ENCODE results near the gene TMEM33. TPM values are rescaled to one million over a fixed set of nuclear protein-coding genes. Genes with fewer than 3 reads are reported as not detected.

Gene TMEM33
- total and polyA plus RNA-seq, 4 donors: 20.8 to 49.0 (median 31.7) TPM

GRCh38 chr4:41985151-41985550 lies 49.9 kb downstream of the TMEM33 start:
- Histone ChIP-seq H3K4me1 (ENCODE audit: control insufficient read depth in 4 of 4, insufficient read depth in 4 of 4, low read length in 3 of 4) (peaks cover 0 to 8% (median 4%) of the 10 kb centered on the region in 4 donors), H3K36me3 (ENCODE audit: control insufficient read depth in 4 of 4, insufficient read depth in 3 of 4, low read depth in 1 of 4, low read length in 3 of 4) (no peaks in the 10 kb centered on the region), H3K9me3 (ENCODE audit: control insufficient read depth in 4 of 4, low read length in 3 of 4) (no peaks in the 10 kb centered on the region), H3K27ac (ENCODE audit: low read depth in 1 of 2, low read length in 2 of 2) (no peak overlapping the region), H3K9ac (ENCODE audit: low read depth in 1 of 2, low read length in 2 of 2) (no peak overlapping the region), H3K4me3 (ENCODE audit: low read depth in 1 of 3, low read length in 3 of 3) (no peak overlapping the region), H3K27me3 (ENCODE audit: control insufficient read depth in 4 of 4, insufficient read depth in 4 of 4, low read length in 3 of 4) (no peaks in the 10 kb centered on the region)
- DNase-seq (ENCODE audit: low spot score): no peak
- 59% methylated on average over 1 of the region's 1 CpG for WGBS
- no peak for TF ChIP-seq GABPA (IDR thresholded peaks at IDR 0.05 in 1 of 2, conservative IDR thresholded peaks at IDR 0.05 in 1 of 2)
- TF ChIP-seq CTCF (IDR thresholded peaks at IDR 0.05; ENCODE audit: low read depth, low read length, missing input control): no peak
- TF ChIP-seq HNF4A (conservative IDR thresholded peaks at IDR 0.05): no peak
- no peak for TF ChIP-seq ATF3 (IDR thresholded peaks at IDR 0.05)
- no peak for TF ChIP-seq RXRA (IDR thresholded peaks at IDR 0.05)
- no peak for TF ChIP-seq SP1 (IDR thresholded peaks at IDR 0.05)
- TF ChIP-seq YY1 (IDR thresholded peaks at IDR 0.05): no peak
- no peak for TF ChIP-seq TAF1 (conservative IDR thresholded peaks at IDR 0.05)
- TF ChIP-seq NR2F2 (IDR thresholded peaks at IDR 0.05): no peak
- TF ChIP-seq, protein P1, sequence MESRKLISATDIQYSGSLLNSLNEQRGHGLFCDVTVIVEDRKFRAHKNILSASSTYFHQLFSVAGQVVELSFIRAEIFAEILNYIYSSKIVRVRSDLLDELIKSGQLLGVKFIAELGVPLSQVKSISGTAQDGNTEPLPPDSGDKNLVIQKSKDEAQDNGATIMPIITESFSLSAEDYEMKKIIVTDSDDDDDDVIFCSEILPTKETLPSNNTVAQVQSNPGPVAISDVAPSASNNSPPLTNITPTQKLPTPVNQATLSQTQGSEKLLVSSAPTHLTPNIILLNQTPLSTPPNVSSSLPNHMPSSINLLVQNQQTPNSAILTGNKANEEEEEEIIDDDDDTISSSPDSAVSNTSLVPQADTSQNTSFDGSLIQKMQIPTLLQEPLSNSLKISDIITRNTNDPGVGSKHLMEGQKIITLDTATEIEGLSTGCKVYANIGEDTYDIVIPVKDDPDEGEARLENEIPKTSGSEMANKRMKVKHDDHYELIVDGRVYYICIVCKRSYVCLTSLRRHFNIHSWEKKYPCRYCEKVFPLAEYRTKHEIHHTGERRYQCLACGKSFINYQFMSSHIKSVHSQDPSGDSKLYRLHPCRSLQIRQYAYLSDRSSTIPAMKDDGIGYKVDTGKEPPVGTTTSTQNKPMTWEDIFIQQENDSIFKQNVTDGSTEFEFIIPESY (IDR thresholded peaks at IDR 0.05): no peak
- no peak for TF ChIP-seq FOXA1 (IDR thresholded peaks at IDR 0.05)
- no peak for TF ChIP-seq RAD21 (IDR thresholded peaks at IDR 0.05)
- TF ChIP-seq JUND (IDR thresholded peaks at IDR 0.05): no peak
- no peak for TF ChIP-seq EGR1 (IDR thresholded peaks at IDR 0.05; ENCODE audit: low read depth in 2 of 2)

- DNase-seq (ENCODE audit: low spot score): no peak
- Histone ChIP-seq H3K36me3 (ENCODE audit: control insufficient read depth in 4 of 4, insufficient read depth in 3 of 4, low read depth in 1 of 4, low read length in 3 of 4) (no peaks in the 10 kb centered on the region), H3K4me3 (ENCODE audit: low read depth in 1 of 3, low read length in 3 of 3) (peak overlapping the region; percentile 88 to 98 (median 93)), H3K27ac (ENCODE audit: low read depth in 1 of 2, low read length in 2 of 2) (peak overlapping the region in 1 of 2 donors; percentile 71), H3K27me3 (ENCODE audit: control insufficient read depth in 4 of 4, insufficient read depth in 4 of 4, low read length in 3 of 4) (no peaks in the 10 kb centered on the region), H3K9ac (ENCODE audit: low read depth in 1 of 2, low read length in 2 of 2) (peak overlapping the region in 1 of 2 donors; percentile 58), H3K9me3 (ENCODE audit: control insufficient read depth in 4 of 4, low read length in 3 of 4) (no peaks in the 10 kb centered on the region), H3K4me1 (ENCODE audit: control insufficient read depth in 4 of 4, insufficient read depth in 4 of 4, low read length in 3 of 4) (peaks cover 2 to 23% (median 16%) of the 10 kb centered on the region in 4 donors)
- WGBS: 2% methylated on average over 12 of the region's 12 CpGs
- TF ChIP-seq FOXA1 (IDR thresholded peaks at IDR 0.05) (no peak), FOXA2 (IDR thresholded peaks at IDR 0.05) (no peak), TAF1 (conservative IDR thresholded peaks at IDR 0.05) (no peak), RXRA (IDR thresholded peaks at IDR 0.05) (no peak), GABPA (IDR thresholded peaks at IDR 0.05 in 1 of 2, conservative IDR thresholded peaks at IDR 0.05 in 1 of 2) (no peak), HNF4G (IDR thresholded peaks at IDR 0.05) (no peak), SP1 (IDR thresholded peaks at IDR 0.05) (no peak), RAD21 (IDR thresholded peaks at IDR 0.05) (no peak), JUND (IDR thresholded peaks at IDR 0.05) (no peak), HNF4A (conservative IDR thresholded peaks at IDR 0.05) (no peak)
- TF ChIP-seq, protein P2, sequence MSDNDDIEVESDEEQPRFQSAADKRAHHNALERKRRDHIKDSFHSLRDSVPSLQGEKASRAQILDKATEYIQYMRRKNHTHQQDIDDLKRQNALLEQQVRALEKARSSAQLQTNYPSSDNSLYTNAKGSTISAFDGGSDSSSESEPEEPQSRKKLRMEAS (IDR thresholded peaks at IDR 0.05): no peak
- TF ChIP-seq, protein P3, sequence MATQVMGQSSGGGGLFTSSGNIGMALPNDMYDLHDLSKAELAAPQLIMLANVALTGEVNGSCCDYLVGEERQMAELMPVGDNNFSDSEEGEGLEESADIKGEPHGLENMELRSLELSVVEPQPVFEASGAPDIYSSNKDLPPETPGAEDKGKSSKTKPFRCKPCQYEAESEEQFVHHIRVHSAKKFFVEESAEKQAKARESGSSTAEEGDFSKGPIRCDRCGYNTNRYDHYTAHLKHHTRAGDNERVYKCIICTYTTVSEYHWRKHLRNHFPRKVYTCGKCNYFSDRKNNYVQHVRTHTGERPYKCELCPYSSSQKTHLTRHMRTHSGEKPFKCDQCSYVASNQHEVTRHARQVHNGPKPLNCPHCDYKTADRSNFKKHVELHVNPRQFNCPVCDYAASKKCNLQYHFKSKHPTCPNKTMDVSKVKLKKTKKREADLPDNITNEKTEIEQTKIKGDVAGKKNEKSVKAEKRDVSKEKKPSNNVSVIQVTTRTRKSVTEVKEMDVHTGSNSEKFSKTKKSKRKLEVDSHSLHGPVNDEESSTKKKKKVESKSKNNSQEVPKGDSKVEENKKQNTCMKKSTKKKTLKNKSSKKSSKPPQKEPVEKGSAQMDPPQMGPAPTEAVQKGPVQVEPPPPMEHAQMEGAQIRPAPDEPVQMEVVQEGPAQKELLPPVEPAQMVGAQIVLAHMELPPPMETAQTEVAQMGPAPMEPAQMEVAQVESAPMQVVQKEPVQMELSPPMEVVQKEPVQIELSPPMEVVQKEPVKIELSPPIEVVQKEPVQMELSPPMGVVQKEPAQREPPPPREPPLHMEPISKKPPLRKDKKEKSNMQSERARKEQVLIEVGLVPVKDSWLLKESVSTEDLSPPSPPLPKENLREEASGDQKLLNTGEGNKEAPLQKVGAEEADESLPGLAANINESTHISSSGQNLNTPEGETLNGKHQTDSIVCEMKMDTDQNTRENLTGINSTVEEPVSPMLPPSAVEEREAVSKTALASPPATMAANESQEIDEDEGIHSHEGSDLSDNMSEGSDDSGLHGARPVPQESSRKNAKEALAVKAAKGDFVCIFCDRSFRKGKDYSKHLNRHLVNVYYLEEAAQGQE (IDR thresholded peaks at IDR 0.05): no peak
- TF ChIP-seq, protein P1 (IDR thresholded peaks at IDR 0.05): no peak
These were observed 54.8 kb downstream of the TMEM33 start for GRCh38 chr4:41989994-41990364.
